ENCODE results near the gene USP11. TPM values are rescaled to one million over a fixed set of nuclear protein-coding genes. Genes with fewer than 3 reads are reported as not detected.

Gene USP11
- total RNA-seq, 1 experiment from 2014 or later, result 105 TPM

DNA sequence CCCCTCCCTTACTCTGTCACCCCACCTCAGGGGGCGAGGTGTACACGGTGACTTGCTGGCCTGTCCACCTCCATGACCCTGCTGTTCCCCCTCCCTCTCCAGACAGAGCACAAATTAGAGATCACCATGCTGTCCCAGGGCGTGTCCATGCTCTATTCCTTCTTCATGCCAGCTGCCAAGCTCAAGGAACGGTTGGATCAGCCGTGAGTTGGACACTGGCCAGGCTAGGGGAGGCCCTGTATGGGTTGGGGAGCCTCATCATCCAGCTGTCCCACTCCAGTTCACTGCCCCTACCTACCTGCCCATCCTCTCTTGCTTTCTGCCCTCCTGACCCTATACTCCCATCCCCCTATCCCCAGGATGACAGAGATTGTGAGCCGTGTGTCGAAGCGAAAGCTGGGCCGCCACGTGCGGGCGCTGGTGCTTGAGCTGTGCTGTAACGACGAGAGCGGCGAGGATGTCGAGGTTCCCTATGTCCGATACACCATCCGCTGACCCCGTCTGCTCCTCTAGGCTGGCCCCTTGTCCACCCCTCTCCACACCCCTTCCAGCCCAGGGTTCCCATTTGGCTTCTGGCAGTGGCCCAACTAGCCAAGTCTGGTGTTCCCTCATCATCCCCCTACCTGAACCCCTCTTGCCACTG, 18.3 kb upstream of the USP11 start:
- no peak for DNase-seq
- Histone ChIP-seq H3K27me3 (ENCODE audit: control insufficient read depth, insufficient read depth, low read length) (no peaks in the 10 kb centered on the region), H3K36me3 (replicated peaks; ENCODE audit: control insufficient read depth, insufficient read depth, low read length) (peaks cover 60% of the 10 kb centered on the region), H3K4me3 (ENCODE audit: insufficient read depth, low read depth, low read length) (no peak overlapping the region)

DNA sequence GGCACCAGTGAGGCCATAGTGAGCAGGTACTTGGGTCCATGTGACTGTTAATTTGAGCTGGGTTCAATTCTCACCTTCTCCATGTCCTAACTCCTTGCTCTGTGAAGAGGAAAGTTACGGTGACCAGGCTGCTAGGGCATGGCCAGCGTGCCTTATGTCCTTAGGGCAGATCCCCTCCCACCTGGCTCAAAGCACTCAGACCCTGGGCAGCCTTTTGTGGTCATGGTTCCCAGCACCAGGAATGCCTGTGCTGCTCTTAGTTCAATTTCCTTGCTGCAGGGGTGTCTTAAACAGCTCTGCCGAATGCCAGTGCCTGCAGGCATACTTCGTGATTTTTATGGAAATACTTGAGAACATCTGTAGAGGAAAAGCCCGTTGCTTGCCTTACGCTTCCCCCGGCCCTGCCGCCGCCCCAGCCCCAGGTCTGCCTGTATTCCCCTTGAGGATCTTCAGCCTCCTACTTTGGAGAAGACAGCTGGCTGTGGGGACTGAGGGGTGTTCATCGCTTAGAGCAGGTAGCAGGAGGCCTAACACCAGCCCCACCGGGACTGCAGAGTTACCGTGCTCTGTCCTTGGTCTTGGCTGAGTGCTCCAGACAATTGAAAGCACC, 17.4 kb upstream of the USP11 start:
- no peak for DNase-seq
- H3K36me3 ChIP-seq (replicated peaks; ENCODE audit: control insufficient read depth, insufficient read depth, low read length), result peaks cover 51% of the 10 kb centered on the region
- H3K27me3 ChIP-seq (ENCODE audit: control insufficient read depth, insufficient read depth, low read length), result no peaks in the 10 kb centered on the region
- H3K4me3 ChIP-seq (ENCODE audit: insufficient read depth, low read depth, low read length), result no peak overlapping the region

DNA sequence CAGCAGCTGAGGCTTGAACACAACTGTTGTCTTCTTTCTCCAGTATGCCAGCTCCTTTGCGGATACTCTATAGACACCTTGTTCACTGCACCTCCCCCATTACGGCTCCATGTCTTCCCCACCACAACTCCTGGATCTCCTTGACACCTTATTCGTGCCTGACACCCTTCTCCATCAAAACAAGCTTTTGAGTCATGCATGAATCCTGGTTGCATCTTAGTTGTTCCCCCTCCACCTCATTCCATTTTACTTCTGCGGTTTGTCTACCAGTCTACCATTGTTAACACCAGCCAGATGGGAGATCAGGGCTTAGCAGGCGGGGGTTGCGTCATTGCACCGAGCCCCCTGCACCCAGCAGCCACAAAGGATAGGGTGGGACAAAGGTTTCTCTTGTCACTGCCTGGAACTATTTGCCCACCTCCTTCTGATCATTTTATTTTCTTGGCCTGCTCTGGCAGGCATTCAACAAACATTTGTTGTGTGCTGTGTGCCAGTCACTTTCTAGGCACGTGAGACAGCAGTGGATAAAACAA, 16.4 kb upstream of the USP11 start:
- no peak for DNase-seq
- Histone ChIP-seq H3K36me3 (replicated peaks; ENCODE audit: control insufficient read depth, insufficient read depth, low read length) (peaks cover 42% of the 10 kb centered on the region), H3K27me3 (ENCODE audit: control insufficient read depth, insufficient read depth, low read length) (no peaks in the 10 kb centered on the region), H3K4me3 (ENCODE audit: insufficient read depth, low read depth, low read length) (no peak overlapping the region)

DNA sequence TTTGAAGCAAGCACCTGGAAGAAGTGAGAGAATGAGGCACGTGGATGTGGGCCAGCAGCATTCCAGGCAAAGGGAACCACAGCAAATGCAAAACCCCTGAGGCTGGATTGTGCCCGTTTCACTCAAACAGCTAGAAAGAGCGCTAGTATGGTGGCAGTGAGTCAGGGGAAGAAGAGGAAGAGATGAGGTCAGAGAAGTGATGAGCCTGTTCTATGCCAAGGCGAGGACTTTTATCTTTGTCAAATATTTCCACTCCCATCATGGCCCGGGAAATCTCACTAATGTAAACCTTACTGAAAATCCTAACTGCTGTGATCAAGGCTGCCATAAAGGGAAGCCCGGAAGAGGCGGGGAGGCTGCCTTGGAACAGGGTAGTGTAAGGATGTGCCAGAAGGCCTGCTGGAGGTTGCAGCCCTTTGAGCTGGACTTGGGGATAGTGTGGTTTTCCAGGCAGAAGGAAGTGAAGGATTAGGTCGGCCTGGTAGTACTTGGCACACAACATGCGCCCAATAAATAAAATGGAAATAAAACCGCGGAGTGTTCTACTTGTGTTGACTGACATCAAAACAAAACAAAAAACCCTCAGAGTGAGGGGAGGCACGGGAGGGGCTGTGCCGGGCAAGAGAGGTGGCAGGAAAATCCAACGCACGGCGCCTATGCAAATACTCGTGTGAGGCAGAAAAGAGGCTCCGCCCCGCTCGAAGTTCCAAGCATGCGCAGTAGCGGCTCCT, 15.5 kb upstream of the USP11 start:
- peak overlapping the region; percentile 24 for H3K4me3 ChIP-seq (ENCODE audit: insufficient read depth, low read depth, low read length)
- H3K36me3 ChIP-seq (replicated peaks; ENCODE audit: control insufficient read depth, insufficient read depth, low read length), result peaks cover 36% of the 10 kb centered on the region
- no peak for DNase-seq
- H3K27me3 ChIP-seq (ENCODE audit: control insufficient read depth, insufficient read depth, low read length), result no peaks in the 10 kb centered on the region

DNA sequence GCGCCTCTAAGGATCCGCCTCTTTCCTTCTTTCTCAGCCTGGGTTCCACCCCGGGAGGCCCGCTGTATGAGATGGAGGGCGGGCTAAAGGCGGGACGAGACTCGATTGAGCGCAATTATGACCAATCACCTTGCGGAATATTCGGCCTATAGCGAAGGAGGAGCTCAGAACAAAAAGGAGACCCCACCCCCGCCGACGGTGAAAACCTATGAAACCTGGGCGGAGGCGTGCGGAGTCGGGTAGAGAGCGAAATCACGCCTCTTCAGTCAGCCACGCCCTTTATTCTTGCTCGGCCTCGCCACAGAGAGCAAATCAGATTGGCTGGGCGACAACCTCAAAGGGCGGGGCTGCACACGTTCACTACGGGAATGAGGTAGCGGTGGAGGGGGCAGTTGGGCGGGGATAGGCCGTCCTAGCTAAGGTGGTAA, 14.9 kb upstream of the USP11 start:
- peaks cover 30% of the 10 kb centered on the region for H3K36me3 ChIP-seq (replicated peaks; ENCODE audit: control insufficient read depth, insufficient read depth, low read length)
- peak; percentile 96 for DNase-seq
- peak overlapping the region; percentile 93 for H3K4me3 ChIP-seq (ENCODE audit: insufficient read depth, low read depth, low read length)
- no peaks in the 10 kb centered on the region for H3K27me3 ChIP-seq (ENCODE audit: control insufficient read depth, insufficient read depth, low read length)

DNA sequence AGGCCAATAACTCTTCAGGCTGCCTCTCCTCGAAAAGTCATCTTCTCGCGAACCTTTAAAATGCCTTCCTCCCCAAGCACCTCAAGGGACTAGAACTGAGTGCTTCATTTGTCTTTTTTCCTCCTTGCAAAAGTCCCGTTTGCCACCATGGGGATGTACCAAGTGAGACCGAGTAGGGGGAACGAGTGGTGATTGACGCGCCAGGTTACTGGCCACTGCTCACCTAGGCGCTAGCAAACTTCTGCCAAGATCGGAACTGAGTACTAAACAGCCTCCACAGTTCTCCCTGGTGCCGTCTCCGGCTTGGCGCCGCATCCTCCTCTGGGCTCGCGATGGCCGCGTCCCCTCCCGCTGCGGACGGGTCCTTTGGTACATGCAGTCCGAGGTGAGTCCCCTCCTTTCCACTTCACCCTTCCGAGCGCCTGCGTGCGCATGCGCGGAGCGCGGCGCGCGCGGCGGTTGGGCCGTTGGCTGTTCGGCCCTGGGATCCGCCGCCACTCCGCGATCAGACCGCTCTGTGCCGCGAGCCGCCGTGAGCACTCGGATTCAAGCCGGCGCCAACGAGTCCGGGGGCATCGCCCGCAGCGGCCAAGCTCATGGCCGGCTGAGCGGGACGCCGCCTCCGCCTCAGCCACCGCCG, 14.4 kb upstream of the USP11 start, which contains the start of gene CDK16:
TSS of gene CDK16 (plus strand) at position 402 of the 640 bp plus-strand sequence. CDS start 4,877 bp downstream, outside the sequence.
- peak within 1 kb of the TSS; percentile 93 for H3K4me3 ChIP-seq (ENCODE audit: insufficient read depth, low read depth, low read length)
- no peaks in the 10 kb centered on the region for H3K27me3 ChIP-seq (ENCODE audit: control insufficient read depth, insufficient read depth, low read length)
- DNase-seq, result peak; percentile 97

DNA sequence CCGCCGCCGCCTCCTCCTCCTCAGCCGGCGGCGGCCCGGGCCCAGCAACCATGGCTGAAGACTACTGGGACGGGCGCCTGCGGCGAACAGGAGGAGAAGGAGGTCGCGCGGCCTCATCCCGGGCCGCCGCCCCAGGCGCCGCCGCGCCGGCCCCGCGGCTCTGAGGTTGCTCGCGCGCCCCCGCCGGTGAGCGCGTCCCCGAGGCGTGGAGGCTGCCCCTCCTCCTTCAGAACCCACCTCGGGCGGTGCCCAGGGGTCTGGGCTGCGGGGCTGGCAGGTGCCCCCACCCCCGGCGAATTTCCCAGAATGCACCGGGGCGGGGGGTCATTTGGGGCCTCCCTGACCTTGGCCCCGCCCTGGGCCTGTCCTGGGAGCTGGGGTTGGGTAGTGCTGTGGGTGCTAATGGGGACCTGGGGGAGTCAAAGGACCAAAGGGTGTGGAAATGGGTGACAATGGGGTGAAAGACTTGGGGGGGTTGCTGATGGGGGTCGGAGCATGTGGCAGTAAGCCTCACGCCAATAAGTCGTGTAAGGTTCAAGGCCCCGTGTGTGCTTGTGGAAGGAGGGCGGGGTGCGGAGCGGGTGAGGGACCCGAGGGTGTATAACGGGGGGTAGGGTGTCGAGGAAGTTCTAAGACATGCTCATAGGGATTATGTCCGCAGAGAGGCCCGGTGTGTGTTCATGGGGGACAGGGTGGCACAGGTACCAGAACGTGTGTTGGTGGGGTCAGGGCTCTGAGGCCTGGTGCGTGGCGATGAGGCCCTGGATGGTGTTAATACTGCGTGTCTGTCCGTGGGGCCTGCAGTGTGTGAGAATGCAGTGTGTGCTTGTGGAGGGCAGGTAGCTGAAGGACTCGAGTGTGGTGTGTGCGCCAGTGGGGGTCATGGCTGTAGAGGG, 13.6 kb upstream of the USP11 start:
- Histone ChIP-seq H3K4me3 (ENCODE audit: insufficient read depth, low read depth, low read length) (peak overlapping the region; percentile 93), H3K27me3 (ENCODE audit: control insufficient read depth, insufficient read depth, low read length) (no peaks in the 10 kb centered on the region), H3K36me3 (replicated peaks; ENCODE audit: control insufficient read depth, insufficient read depth, low read length) (peaks cover 34% of the 10 kb centered on the region)
- DNase-seq, result peak; percentile 89

More for the DNA sequence above, 14.4 kb upstream of the USP11 start, which contains the start of gene CDK16:
- H3K36me3 ChIP-seq (replicated peaks; ENCODE audit: control insufficient read depth, insufficient read depth, low read length), result peaks cover 31% of the 10 kb centered on the region

DNA sequence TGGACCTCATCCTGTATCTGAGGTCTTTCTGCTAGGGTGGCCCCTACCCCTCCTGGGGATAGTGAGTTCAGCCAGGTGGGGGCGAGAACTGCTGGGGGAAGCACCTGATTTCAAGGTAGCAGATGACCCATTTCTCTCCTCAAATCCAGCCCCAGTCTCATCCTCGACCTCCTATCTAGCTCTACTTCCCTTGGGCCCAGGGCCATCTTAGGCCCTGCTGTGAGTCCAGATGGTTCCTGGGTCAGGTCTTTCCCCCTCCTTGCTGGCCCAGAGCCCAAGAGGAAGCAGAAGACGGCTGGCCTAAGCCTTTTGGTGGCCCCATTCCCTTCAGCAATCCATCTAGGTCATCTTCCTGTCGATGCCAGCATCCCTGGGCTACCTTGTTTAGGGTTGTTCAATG, 11.1 kb upstream of the USP11 start:
- no peak for DNase-seq

DNA sequence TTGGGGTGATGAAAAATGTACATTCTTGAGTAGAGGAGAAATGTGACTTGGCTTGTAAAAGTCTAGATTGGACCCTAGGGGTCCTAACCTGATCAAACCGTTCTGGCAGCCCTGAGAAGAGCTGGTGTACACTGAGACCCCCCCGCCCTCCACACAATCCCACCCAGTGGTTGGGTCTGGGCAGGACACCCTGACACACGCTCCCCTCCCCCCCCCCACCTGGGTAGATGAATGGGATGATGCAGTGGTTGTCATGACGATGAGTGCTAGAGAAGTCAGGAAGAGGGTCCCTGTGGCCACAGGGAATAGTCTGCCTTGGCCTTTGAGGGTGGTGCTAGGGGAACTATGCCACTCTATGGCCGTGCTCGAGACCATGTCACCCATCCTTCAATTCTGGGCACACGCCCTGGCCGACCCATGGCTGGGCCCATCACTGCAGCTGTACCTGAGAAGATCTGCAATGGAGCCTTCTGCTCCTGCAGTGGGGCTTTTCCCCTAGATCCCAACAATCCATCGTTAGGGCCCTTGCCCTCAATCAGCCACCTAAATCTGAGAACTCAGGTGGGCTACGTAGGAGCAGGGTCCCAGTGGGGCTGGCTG, 10.0 kb upstream of the USP11 start:
- Histone ChIP-seq H3K36me3 (replicated peaks; ENCODE audit: control insufficient read depth, insufficient read depth, low read length) (peaks cover 42% of the 10 kb centered on the region), H3K27me3 (ENCODE audit: control insufficient read depth, insufficient read depth, low read length) (no peaks in the 10 kb centered on the region), H3K4me3 (ENCODE audit: insufficient read depth, low read depth, low read length) (no peak overlapping the region)
- peak; percentile 81 for DNase-seq

More for the DNA sequence above, 11.1 kb upstream of the USP11 start:
- Histone ChIP-seq H3K27me3 (ENCODE audit: control insufficient read depth, insufficient read depth, low read length) (no peaks in the 10 kb centered on the region), H3K4me3 (ENCODE audit: insufficient read depth, low read depth, low read length) (no peak overlapping the region), H3K36me3 (replicated peaks; ENCODE audit: control insufficient read depth, insufficient read depth, low read length) (peaks cover 40% of the 10 kb centered on the region)

DNA sequence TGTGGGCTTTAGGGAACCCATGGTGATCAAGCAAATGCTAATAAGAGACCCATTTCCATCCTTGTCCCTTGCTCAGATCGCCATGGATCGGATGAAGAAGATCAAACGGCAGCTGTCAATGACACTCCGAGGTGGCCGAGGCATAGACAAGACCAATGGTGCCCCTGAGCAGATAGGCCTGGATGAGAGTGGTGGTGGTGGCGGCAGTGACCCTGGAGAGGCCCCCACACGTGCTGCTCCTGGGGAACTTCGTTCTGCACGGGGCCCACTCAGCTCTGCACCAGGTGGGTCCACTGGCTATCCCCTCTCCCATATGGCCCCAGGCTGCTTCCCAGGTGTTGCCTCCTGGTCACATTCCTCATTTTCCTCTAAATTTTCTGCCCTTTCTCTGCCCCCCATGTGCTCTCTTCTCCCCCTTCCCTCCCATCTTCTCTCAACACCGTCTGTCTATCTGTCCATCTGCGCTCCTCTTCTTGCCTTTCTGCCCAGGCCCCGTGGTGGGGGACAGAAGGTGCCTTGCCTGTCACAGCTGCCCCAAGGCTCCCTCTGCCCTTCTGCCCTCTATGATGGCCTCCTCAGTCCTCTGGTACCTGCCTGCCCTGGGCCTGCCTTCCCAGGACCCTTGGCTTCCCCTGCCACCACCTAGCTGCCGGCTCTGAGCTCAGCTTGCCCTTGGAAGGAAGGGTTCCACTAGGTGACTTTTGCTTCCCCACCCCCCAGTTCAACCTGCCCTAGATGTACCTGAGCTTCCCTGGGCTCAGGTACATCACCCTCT, 9.1 kb upstream of the USP11 start:
- no peak overlapping the region for H3K4me3 ChIP-seq (ENCODE audit: insufficient read depth, low read depth, low read length)
- no peak for DNase-seq
- peaks cover 45% of the 10 kb centered on the region for H3K36me3 ChIP-seq (replicated peaks; ENCODE audit: control insufficient read depth, insufficient read depth, low read length)

DNA sequence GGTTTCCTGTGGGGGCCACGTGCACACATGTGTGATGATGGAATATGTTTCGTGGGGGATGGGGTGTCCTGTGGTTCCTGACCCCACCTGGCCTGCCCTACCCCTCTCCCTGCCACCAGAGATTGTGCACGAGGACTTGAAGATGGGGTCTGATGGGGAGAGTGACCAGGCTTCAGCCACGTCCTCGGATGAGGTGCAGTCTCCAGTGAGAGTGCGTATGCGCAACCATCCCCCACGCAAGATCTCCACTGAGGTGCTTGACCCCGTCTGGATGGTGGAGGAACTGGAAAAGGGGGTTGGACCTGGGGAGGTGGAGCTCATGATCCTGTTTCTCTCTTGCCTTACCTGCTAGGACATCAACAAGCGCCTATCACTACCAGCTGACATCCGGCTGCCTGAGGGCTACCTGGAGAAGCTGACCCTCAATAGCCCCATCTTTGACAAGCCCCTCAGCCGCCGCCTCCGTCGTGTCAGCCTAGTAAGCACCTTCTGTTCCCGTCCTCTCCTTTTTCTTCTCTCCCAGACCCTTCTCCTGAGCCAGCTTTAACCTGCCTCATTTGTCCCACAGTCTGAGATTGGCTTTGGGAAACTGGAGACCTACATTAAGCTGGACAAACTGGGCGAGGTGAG, 8.4 kb upstream of the USP11 start:
- no peak overlapping the region for H3K4me3 ChIP-seq (ENCODE audit: insufficient read depth, low read depth, low read length)
- H3K36me3 ChIP-seq (replicated peaks; ENCODE audit: control insufficient read depth, insufficient read depth, low read length), result peaks cover 48% of the 10 kb centered on the region
- no peak for DNase-seq
- H3K27me3 ChIP-seq (ENCODE audit: control insufficient read depth, insufficient read depth, low read length), result no peaks in the 10 kb centered on the region

More for the DNA sequence above, 9.1 kb upstream of the USP11 start:
- H3K27me3 ChIP-seq (ENCODE audit: control insufficient read depth, insufficient read depth, low read length), result no peaks in the 10 kb centered on the region

DNA sequence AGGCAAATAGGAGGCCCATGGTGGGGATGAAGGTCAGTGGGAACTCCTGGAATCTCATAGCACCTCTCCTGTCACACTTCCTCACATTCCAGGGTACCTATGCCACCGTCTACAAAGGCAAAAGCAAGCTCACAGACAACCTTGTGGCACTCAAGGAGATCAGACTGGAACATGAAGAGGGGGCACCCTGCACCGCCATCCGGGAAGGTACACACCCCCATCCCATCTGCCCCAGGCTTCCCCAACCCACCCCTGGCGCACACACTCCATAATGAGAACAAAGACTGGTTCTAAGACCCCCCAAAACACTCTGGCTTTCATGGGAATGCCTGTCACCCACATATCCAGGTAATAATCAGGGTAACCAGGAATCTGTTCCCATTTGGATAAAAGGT, 7.9 kb upstream of the USP11 start:
- DNase-seq, result no peak
- H3K4me3 ChIP-seq (ENCODE audit: insufficient read depth, low read depth, low read length), result no peak overlapping the region
- peaks cover 48% of the 10 kb centered on the region for H3K36me3 ChIP-seq (replicated peaks; ENCODE audit: control insufficient read depth, insufficient read depth, low read length)
- no peaks in the 10 kb centered on the region for H3K27me3 ChIP-seq (ENCODE audit: control insufficient read depth, insufficient read depth, low read length)

All from H7 (cell line).